Fibroblast of lung (primary cell): Measurements from ENCODE around the gene HOXA9. TPM values are rescaled to one million over a fixed set of nuclear protein-coding genes. Genes with fewer than 3 reads are reported as not detected.
A peak's percentile ranks its signal among the peaks of the same experiment; 100 is the strongest.

Experiments used
- DNase-seq, 2 donors: peaks; one replicate each; pipeline versions ENCODE4 v3.0.0 to v3.0.0-alpha.2; 2010; ENCODE audit warnings: low read depth in 2 of 2
- H2AFZ ChIP-seq: 2 replicates; pipeline ENCODE4 v1.5.1; 2012; ENCODE audit warnings: low read length, control low read depth, inconsistent platforms
- H3K27ac ChIP-seq: 2 replicates; pipeline ENCODE4 v1.5.1; 2011; ENCODE audit warnings: low read length, control low read depth; ENCODE audit not compliant: insufficient read depth
- H3K27me3 ChIP-seq: 2 replicates; pipeline ENCODE4 v1.5.1; 2011; ENCODE audit warnings: mild to moderate bottlenecking, low read length; ENCODE audit not compliant: control insufficient read depth, insufficient read depth
- H3K36me3 ChIP-seq: 2 replicates; pipeline ENCODE4 v1.5.1; 2011; ENCODE audit warnings: low read length; ENCODE audit not compliant: control insufficient read depth, insufficient read depth
- H3K4me1 ChIP-seq: 2 replicates; pipeline ENCODE4 v1.5.1; 2011; ENCODE audit warnings: low read length; ENCODE audit not compliant: control insufficient read depth, insufficient read depth; ENCODE audit errors: extremely low read depth
- H3K4me2 ChIP-seq: 2 replicates; pipeline ENCODE4 v1.5.1; 2011; ENCODE audit warnings: low read length, control low read depth; ENCODE audit not compliant: insufficient read depth; ENCODE audit errors: extremely low read depth
- H3K4me3 ChIP-seq, 4 experiments: fragments of 200-600 bp in 1 of 4; sonication (generic) in 1 of 4; replicated peaks in 1 of 4; 2 replicates each; pipeline ENCODE4 v1.5.1; 2011 to 2016; ENCODE audit warnings: low read length in 4 of 4, low read depth in 3 of 4, mild to moderate bottlenecking in 3 of 4, control low read depth in 2 of 4, inconsistent platforms in 1 of 4, mixed read lengths in 1 of 4; ENCODE audit not compliant: insufficient read depth in 1 of 4; ENCODE audit errors: control extremely low read depth in 1 of 4
- H3K79me2 ChIP-seq: 2 replicates; pipeline ENCODE4 v1.5.1; 2012; ENCODE audit warnings: mild to moderate bottlenecking, low read length, inconsistent platforms; ENCODE audit not compliant: control insufficient read depth, insufficient read depth
- H3K9ac ChIP-seq: 2 replicates; pipeline ENCODE4 v1.5.1; 2011; ENCODE audit warnings: mild to moderate bottlenecking, low read length, control low read depth; ENCODE audit not compliant: insufficient read depth
- H3K9me3 ChIP-seq: 2 replicates; pipeline ENCODE4 v1.5.1; 2012; ENCODE audit warnings: low read depth, low read length; ENCODE audit not compliant: control insufficient read depth, insufficient read depth
- H4K20me1 ChIP-seq: 2 replicates; pipeline ENCODE4 v1.5.1; 2011; ENCODE audit warnings: low read length; ENCODE audit not compliant: control insufficient read depth, insufficient read depth; ENCODE audit errors: extremely low read depth
- CTCF ChIP-seq, 2 donors: IDR thresholded peaks in 1 of 2; conservative IDR thresholded peaks in 1 of 2; 1 replicate in 1 of 2; 2 replicates in 1 of 2; pipeline ENCODE4 v1.5.1; 2011 to 2012; ENCODE audit warnings: low read length in 2 of 2, control low read depth in 1 of 2, inconsistent platforms in 1 of 2, low read depth in 1 of 2, mild to moderate bottlenecking in 1 of 2
- EZH2 ChIP-seq: IDR thresholded peaks from 2 replicates; pipeline ENCODE4 v1.5.1; 2012; ENCODE audit warnings: low read length, control low read depth, mild to moderate bottlenecking; ENCODE audit errors: missing control alignments
- polyA plus RNA-seq, 2 donors: library from polyadenylated mRNA; depleted of rRNA in 1 of 2; stranded (reverse) in 1 of 2; unstranded in 1 of 2; fragments of >200 nt; gene quantifications; 2 replicates each; pipeline ENCODE4 v1.2.1, GENCODE V29; 2011 to 2012; ENCODE audit warnings: missing spikeins in 1 of 2
- total RNA-seq: library from RNA; depleted of rRNA; stranded (reverse); fragments of >200 nt; gene quantifications from 2 replicates; pipeline ENCODE4 v1.2.1, GENCODE V29; 2014

HOXA9 gene
- total and polyA plus RNA-seq, 2 donors (not counting 1 experiment from before 2014, with no cell fraction given), result 0.08 TPM; not detected in 1

- peak overlapping the region; percentile 98 for H3K27ac ChIP-seq
- peaks cover 2% of the 10 kb centered on the region for H3K36me3 ChIP-seq
- H3K4me3 ChIP-seq, result peak overlapping the region in 3 of 4 experiments; percentile 2 to 99 (median 57)
- H3K4me1 ChIP-seq, result peaks cover 36% of the 10 kb centered on the region
- no peak for TF ChIP-seq EZH2
- no peak for TF ChIP-seq CTCF (conservative IDR thresholded peaks at IDR 0.05 in 1 of 2, IDR thresholded peaks at IDR 0.05 in 1 of 2; ENCODE audit: low read depth in 1 of 2, low read length in 2 of 2)
- no peaks in the 10 kb centered on the region for H4K20me1 ChIP-seq
- H3K9ac ChIP-seq, result no peak overlapping the region
- no peaks in the 10 kb centered on the region for H3K9me3 ChIP-seq
- peak overlapping the region; percentile 99 for H3K4me2 ChIP-seq
- no peak overlapping the region for H2AFZ ChIP-seq
- H3K79me2 ChIP-seq, result peaks cover 69% of the 10 kb centered on the region
- peak in 1 of 2 donors; percentile 73 for DNase-seq
- H3K27me3 ChIP-seq, result no peaks in the 10 kb centered on the region
These were observed 27.6 kb downstream of the HOXA9 start for GRCh38 chr7:27137640-27138315.

- H3K4me2 ChIP-seq, result no peak overlapping the region
- peaks cover 31% of the 10 kb centered on the region for H3K4me1 ChIP-seq
- no peaks in the 10 kb centered on the region for H3K9me3 ChIP-seq
- H3K9ac ChIP-seq, result no peak overlapping the region
- H3K27ac ChIP-seq, result peak overlapping the region; percentile 9
- peak; percentile 95 to 98 for DNase-seq
- peaks cover 41% of the 10 kb centered on the region for H3K79me2 ChIP-seq
- H2AFZ ChIP-seq, result no peak overlapping the region
- H3K4me3 ChIP-seq, result no peak overlapping the region
- TF ChIP-seq EZH2 (no peak), CTCF (conservative IDR thresholded peaks at IDR 0.05 in 1 of 2, IDR thresholded peaks at IDR 0.05 in 1 of 2; ENCODE audit: low read depth in 1 of 2, low read length in 2 of 2) (no peak)
- no peaks in the 10 kb centered on the region for H3K36me3 ChIP-seq
- H4K20me1 ChIP-seq, result no peaks in the 10 kb centered on the region
- no peaks in the 10 kb centered on the region for H3K27me3 ChIP-seq
These were observed 30.9 kb downstream of the HOXA9 start for GRCh38 chr7:27134392-27134791.

- Histone ChIP-seq H3K9me3 (no peaks in the 10 kb centered on the region), H3K4me2 (peak overlapping the region; percentile 19), H3K79me2 (peaks cover 39% of the 10 kb centered on the region), H3K27ac (peak overlapping the region; percentile 9), H2AFZ (no peak overlapping the region), H3K27me3 (no peaks in the 10 kb centered on the region), H3K4me3 (no peak overlapping the region), H3K4me1 (peaks cover 31% of the 10 kb centered on the region), H3K36me3 (no peaks in the 10 kb centered on the region), H4K20me1 (no peaks in the 10 kb centered on the region), H3K9ac (no peak overlapping the region)
- TF ChIP-seq EZH2, result no peak
- TF ChIP-seq CTCF (conservative IDR thresholded peaks at IDR 0.05 in 1 of 2, IDR thresholded peaks at IDR 0.05 in 1 of 2; ENCODE audit: low read depth in 1 of 2, low read length in 2 of 2), result no peak
- peak in 1 of 2 donors; percentile 25 for DNase-seq
These were observed 31.7 kb downstream of the HOXA9 start for GRCh38 chr7:27133409-27134231.
